SK-N-SH treated with all-trans-retinoic acid at 6 μM for 48 hours (cell line): Measurements from ENCODE around the gene VPS13D.

Experiments
- ATAC-seq: fragments of 200-7000 bp; cut with Tn5 transposase; 3 replicates; pipeline ENCODE4 v1.9.1; 2020; ENCODE audit warnings: mild to moderate bottlenecking, moderate library complexity
- ARNTL ChIP-seq: fragments of 450-650 bp; formaldehyde crosslinking; IDR thresholded peaks from 2 replicates; pipeline ENCODE4 v1.5.0; 2020; ENCODE audit warnings: low read depth, mild to moderate bottlenecking, moderate library complexity, borderline replicate concordance
- BACH2 ChIP-seq: fragments of 250-450 bp; sonication (Bioruptor Pico); IDR thresholded peaks from 2 replicates; pipeline ENCODE4 v1.9.0; 2021; ENCODE audit warnings: mild to moderate bottlenecking, borderline replicate concordance
- CSDC2 ChIP-seq: fragments of 250-450 bp; sonication (Bioruptor Pico); IDR thresholded peaks from 2 replicates; pipeline ENCODE4 v1.5.0; 2020; ENCODE audit warnings: mild to moderate bottlenecking, moderate library complexity
- CSRNP3 ChIP-seq: fragments of 250-450 bp; sonication (Bioruptor Pico); IDR thresholded peaks from 2 replicates; pipeline ENCODE4 v1.5.1; 2021; ENCODE audit warnings: mild to moderate bottlenecking, moderate library complexity
- ESRRG ChIP-seq: fragments of 250-450 bp; sonication (Bioruptor Pico); IDR thresholded peaks from 2 replicates; pipeline ENCODE4 v1.6.1; 2021; ENCODE audit warnings: mild to moderate bottlenecking
- GLIS3 ChIP-seq: fragments of 250-450 bp; sonication (Bioruptor Pico); IDR thresholded peaks from 2 replicates; pipeline ENCODE4 v1.5.0; 2020; ENCODE audit warnings: mild to moderate bottlenecking, moderate library complexity
- ISL1 ChIP-seq: fragments of 250-450 bp; sonication (Bioruptor Pico); IDR thresholded peaks from 2 replicates; pipeline ENCODE4 v2.1.2; 2022; ENCODE audit warnings: mild to moderate bottlenecking, moderate library complexity
- OSR1 ChIP-seq: fragments of 250-450 bp; sonication (Bioruptor Pico); IDR thresholded peaks from 2 replicates; pipeline ENCODE4 v1.8.0; 2022; ENCODE audit warnings: moderate library complexity, mild to moderate bottlenecking, inconsistent platforms
- PATZ1 ChIP-seq: fragments of 250-450 bp; sonication (Bioruptor Pico); IDR thresholded peaks from 2 replicates; pipeline ENCODE4 v1.8.0; 2020; ENCODE audit warnings: mild to moderate bottlenecking, moderate library complexity, borderline replicate concordance
- PPARA ChIP-seq: fragments of 250-450 bp; sonication (Bioruptor Pico); IDR thresholded peaks from 2 replicates; pipeline ENCODE4 v1.5.0; 2020; ENCODE audit warnings: mild to moderate bottlenecking, borderline replicate concordance
- RARB ChIP-seq: fragments of 250-450 bp; sonication (Bioruptor Pico); IDR thresholded peaks from 2 replicates; pipeline ENCODE4 v1.8.0; 2021; ENCODE audit warnings: mild to moderate bottlenecking, moderate library complexity
- SNAI2 ChIP-seq: fragments of 250-450 bp; sonication (Bioruptor Pico); IDR thresholded peaks from 2 replicates; pipeline ENCODE4 v1.5.0; 2020; ENCODE audit warnings: mild to moderate bottlenecking, moderate library complexity
- TCF4 ChIP-seq: fragments of 250-450 bp; sonication (Bioruptor Pico); IDR thresholded peaks from 2 replicates; pipeline ENCODE4 v1.8.0; 2021; ENCODE audit warnings: mild to moderate bottlenecking, moderate library complexity, borderline replicate concordance
- TOX ChIP-seq: fragments of 250-450 bp; sonication (Bioruptor Pico); IDR thresholded peaks from 2 replicates; pipeline ENCODE4 v1.8.0; 2021; ENCODE audit warnings: mild to moderate bottlenecking, moderate library complexity, borderline replicate concordance
- TSHZ2 ChIP-seq: fragments of 250-450 bp; sonication (Bioruptor Pico); IDR thresholded peaks from 2 replicates; pipeline ENCODE4 v1.5.0; 2020; ENCODE audit warnings: mild to moderate bottlenecking, moderate library complexity
- ZC3H10 ChIP-seq: fragments of 250-450 bp; sonication (Bioruptor Pico); IDR thresholded peaks from 2 replicates; pipeline ENCODE4 v1.5.1; 2021; ENCODE audit warnings: mild to moderate bottlenecking, moderate library complexity
- ZFP3 ChIP-seq: fragments of 250-450 bp; sonication (Bioruptor Pico); IDR thresholded peaks from 2 replicates; pipeline ENCODE4 v1.5.0; 2020; ENCODE audit warnings: mild to moderate bottlenecking, moderate library complexity
- ZFP30 ChIP-seq: fragments of 450-650 bp; formaldehyde crosslinking; IDR thresholded peaks from 2 replicates; pipeline ENCODE4 v1.5.0; 2022; ENCODE audit warnings: mild to moderate bottlenecking, moderate library complexity
- ZNF565 ChIP-seq: fragments of 450-650 bp; formaldehyde crosslinking; conservative IDR thresholded peaks from 2 replicates; pipeline ENCODE4 v1.5.0; 2020; ENCODE audit warnings: low read depth, mild to moderate bottlenecking, moderate library complexity
- ZNF70 ChIP-seq: fragments of 450-650 bp; formaldehyde crosslinking; IDR thresholded peaks from 2 replicates; pipeline ENCODE4 v1.5.0; 2020; ENCODE audit warnings: mild to moderate bottlenecking, moderate library complexity
- TF ChIP-seq, protein P1 (sequence below): fragments of 250-450 bp; sonication (Bioruptor Pico); IDR thresholded peaks from 2 replicates; pipeline ENCODE4 v1.5.1; 2020; ENCODE audit warnings: low read depth, mild to moderate bottlenecking, moderate library complexity

VPS13D gene

DNA sequence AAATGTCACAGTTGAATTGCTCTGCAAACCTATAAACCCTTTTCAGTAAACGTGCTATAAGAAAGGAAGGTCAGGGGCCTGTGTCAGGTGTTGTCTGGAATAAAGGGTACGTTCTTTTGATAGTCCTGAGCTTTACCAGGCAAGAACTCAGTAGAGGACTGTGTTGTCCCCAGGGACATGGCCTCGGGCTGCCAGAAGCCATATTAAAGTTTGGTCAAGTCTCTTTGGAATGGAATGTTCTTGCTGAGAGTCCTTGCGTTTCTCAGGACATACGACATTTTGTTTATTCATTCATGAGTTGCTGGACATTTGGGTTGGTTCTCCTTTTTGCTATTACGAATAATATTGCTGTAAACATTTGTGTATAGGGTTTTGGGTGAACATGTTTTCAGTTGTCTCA lies 16.8 kb downstream of the VPS13D start:
- ATAC-seq, result no peak
- TF ChIP-seq ZNF565 (no peak), CSDC2 (no peak), OSR1 (CRISPR knock-in tag) (no peak), CSRNP3 (CRISPR knock-in tag) (no peak), TOX (no peak), BACH2 (CRISPR knock-in tag) (no peak), ESRRG (CRISPR knock-in tag) (no peak), SNAI2 (CRISPR knock-in tag) (no peak), PATZ1 (CRISPR knock-in tag) (no peak), ZNF70 (CRISPR knock-in tag) (no peak), TCF4 (no peak), RARB (CRISPR knock-in tag) (no peak)

DNA sequence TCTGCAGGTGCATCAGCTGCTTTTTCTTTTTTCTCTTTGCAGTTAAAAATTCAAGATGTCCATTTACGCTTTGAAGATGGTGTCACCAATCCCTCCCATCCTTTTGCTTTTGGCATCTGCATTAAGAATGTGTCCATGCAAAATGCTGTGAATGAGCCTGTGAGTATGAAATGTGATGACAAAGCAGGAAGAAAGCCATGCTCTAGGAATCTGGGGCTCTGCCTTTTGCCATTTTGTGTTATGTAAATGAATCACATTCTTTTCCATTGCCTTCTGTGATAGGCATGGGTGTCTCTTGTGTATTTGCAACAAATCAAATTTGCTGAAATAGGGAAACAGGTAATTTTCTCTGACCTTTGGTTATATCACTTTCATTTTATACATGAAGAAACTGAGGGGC lies 19.4 kb downstream of the VPS13D start:
- TF ChIP-seq TSHZ2 (CRISPR knock-in tag), result no peak
- TF ChIP-seq ZFP30 (CRISPR knock-in tag), result no peak
- TF ChIP-seq ARNTL, result no peak
- no peak for TF ChIP-seq CSDC2
- TF ChIP-seq SNAI2 (CRISPR knock-in tag), result no peak
- TF ChIP-seq ZC3H10 (CRISPR knock-in tag), result no peak
- no peak for TF ChIP-seq PPARA (CRISPR knock-in tag)
- TF ChIP-seq ZFP3 (CRISPR knock-in tag), result no peak
- TF ChIP-seq GLIS3 (CRISPR knock-in tag), result no peak
- no peak for TF ChIP-seq ZNF565
- TF ChIP-seq ISL1 (CRISPR knock-in tag), result no peak
- no peak for TF ChIP-seq CSRNP3 (CRISPR knock-in tag)
- TF ChIP-seq, all 23 proteins: peak for 0
- ATAC-seq, result no peak

DNA sequence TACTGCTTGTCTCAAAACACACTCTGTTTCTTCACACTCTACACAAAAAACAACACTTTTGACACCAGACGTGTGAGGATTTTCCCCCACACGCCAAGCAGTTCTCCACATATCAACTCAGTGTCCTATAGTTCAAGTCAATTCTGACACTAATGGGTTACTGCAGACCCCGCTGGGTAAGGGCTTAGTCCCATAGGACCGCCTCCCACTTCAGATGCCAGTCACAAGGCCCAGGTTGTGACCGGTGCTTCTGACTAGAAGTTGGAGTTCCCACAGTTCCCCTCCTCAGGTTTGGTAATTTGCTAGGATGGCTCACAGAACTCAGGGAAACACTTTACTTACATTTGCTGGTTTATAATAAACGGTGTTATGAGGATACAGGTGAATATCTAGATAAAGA lies 19.9 kb downstream of the VPS13D start:
- ATAC-seq, result no peak
- TF ChIP-seq CSRNP3 (CRISPR knock-in tag), result no peak
- TF ChIP-seq, protein P1, sequence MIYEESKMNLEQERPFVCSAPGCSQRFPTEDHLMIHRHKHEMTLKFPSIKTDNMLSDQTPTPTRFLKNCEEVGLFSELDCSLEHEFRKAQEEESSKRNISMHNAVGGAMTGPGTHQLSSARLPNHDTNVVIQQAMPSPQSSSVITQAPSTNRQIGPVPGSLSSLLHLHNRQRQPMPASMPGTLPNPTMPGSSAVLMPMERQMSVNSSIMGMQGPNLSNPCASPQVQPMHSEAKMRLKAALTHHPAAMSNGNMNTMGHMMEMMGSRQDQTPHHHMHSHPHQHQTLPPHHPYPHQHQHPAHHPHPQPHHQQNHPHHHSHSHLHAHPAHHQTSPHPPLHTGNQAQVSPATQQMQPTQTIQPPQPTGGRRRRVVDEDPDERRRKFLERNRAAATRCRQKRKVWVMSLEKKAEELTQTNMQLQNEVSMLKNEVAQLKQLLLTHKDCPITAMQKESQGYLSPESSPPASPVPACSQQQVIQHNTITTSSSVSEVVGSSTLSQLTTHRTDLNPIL (CRISPR knock-in tag), result no peak
- no peak for TF ChIP-seq ZC3H10 (CRISPR knock-in tag)
- no peak for TF ChIP-seq PPARA (CRISPR knock-in tag)
- no peak for TF ChIP-seq BACH2 (CRISPR knock-in tag)
- no peak for TF ChIP-seq TOX
- no peak for TF ChIP-seq CSDC2
- TF ChIP-seq ZFP3 (CRISPR knock-in tag), result no peak
- no peak for TF ChIP-seq ZNF565
- no peak for TF ChIP-seq PATZ1 (CRISPR knock-in tag)
- TF ChIP-seq RARB (CRISPR knock-in tag), result no peak
- no peak for TF ChIP-seq SNAI2 (CRISPR knock-in tag)
- no peak for TF ChIP-seq OSR1 (CRISPR knock-in tag)
